Mesothelial cell of epicardium (in vitro differentiated cells): Measurements from ENCODE around the gene NR2C1. TPM values are rescaled to one million over a fixed set of nuclear protein-coding genes. Genes with fewer than 3 reads are reported as not detected.
"Not testable (repeated sequence)": the region's sequence is repeated elsewhere in the genome, so short reads cannot be mapped to it uniquely, and the experiment has no call there.

Source experiments
- DNase-seq, 2 experiments: peaks; one replicate each; pipeline ENCODE4 v3.0.0; 2021; ENCODE audit warnings: low spot score in 2 of 2; ENCODE audit not compliant: unreplicated experiment in 2 of 2
- H3K27ac Mint-ChIP-seq: 2 replicates; pipeline ENCODE4 v1.8.0; 2021; ENCODE audit warnings: mixed read lengths
- H3K27me3 Mint-ChIP-seq: 2 replicates; pipeline ENCODE4 v1.8.0; 2021; ENCODE audit warnings: low read depth, mixed read lengths
- H3K36me3 Mint-ChIP-seq: 2 replicates; pipeline ENCODE4 v1.8.0; 2021; ENCODE audit warnings: mixed read lengths
- H3K4me1 Mint-ChIP-seq: 2 replicates; pipeline ENCODE4 v1.8.0; 2021; ENCODE audit warnings: mixed read lengths
- H3K4me3 Mint-ChIP-seq: 2 replicates; pipeline ENCODE4 v1.8.0; 2021; ENCODE audit warnings: mild to moderate bottlenecking, moderate library complexity, mixed read lengths
- H3K9me3 Mint-ChIP-seq: 2 replicates; pipeline ENCODE4 v1.8.0; 2021; ENCODE audit warnings: mixed read lengths
- CTCF ChIP-seq: fragments of 200-600 bp; sonication (generic); IDR thresholded peaks from one replicate; pipeline ENCODE4 v1.5.0; 2021; ENCODE audit warnings: antibody characterized with exemption; ENCODE audit not compliant: unreplicated experiment
- total RNA-seq: library from RNA; stranded (reverse); gene quantifications from 3 replicates; pipeline ENCODE4 v1.2.1, GENCODE V29; 2021

NR2C1 gene
- total RNA-seq, 1 donor from 2014 or later: 52.4 TPM

DNA sequence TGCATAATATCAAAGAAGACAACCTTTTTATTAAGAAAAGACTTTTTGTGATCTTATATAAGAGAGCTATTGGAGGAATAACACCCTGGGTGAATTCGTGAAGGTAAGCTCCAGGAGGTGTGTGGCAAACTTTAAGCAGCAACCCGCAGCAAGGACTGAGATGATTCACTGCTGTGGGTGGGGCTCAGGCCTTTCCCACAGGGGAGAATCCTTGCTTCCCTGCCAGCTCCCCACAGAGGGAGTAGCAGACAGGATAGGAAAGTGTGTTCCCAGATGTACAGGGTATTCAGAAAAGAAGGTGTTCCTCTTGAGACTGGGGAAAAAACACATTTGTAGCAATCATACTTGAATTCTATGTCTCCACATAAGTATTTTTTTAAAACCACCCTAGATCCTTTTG is 79.1 kb downstream of the NR2C1 start:
- H3K9me3 Mint-ChIP-seq: no peaks in the 10 kb centered on the region
- no peaks in the 10 kb centered on the region for H3K4me1 Mint-ChIP-seq
- H3K36me3 Mint-ChIP-seq: peaks cover 14% of the 10 kb centered on the region
- H3K4me3 Mint-ChIP-seq: no peak overlapping the region
- no peak overlapping the region for H3K27ac Mint-ChIP-seq
- no peak for TF ChIP-seq CTCF
- no peaks in the 10 kb centered on the region for H3K27me3 Mint-ChIP-seq
- DNase-seq: no peak

GRCh38 chr12:94993855-94994254 is 79.6 kb downstream of the NR2C1 start:
- DNase-seq, H3K27ac Mint-ChIP-seq, H3K4me1 Mint-ChIP-seq, H3K4me3 Mint-ChIP-seq, H3K27me3 Mint-ChIP-seq, H3K9me3 Mint-ChIP-seq: not testable (repeated sequence)
- H3K36me3 Mint-ChIP-seq: peaks cover 11% of the 10 kb centered on the region

- H3K27ac Mint-ChIP-seq: no peak overlapping the region
- H3K9me3 Mint-ChIP-seq: no peaks in the 10 kb centered on the region
- H3K4me3 Mint-ChIP-seq: no peak overlapping the region
- TF ChIP-seq CTCF: no peak
- H3K4me1 Mint-ChIP-seq: no peaks in the 10 kb centered on the region
- no peak for DNase-seq
- H3K36me3 Mint-ChIP-seq: peaks cover 17% of the 10 kb centered on the region
- H3K27me3 Mint-ChIP-seq: no peaks in the 10 kb centered on the region
Observed at GRCh38 chr12:94990222-94990621, 83.2 kb downstream of the NR2C1 start.

- no peak for DNase-seq
- Mint-ChIP-seq H3K27me3 (no peaks in the 10 kb centered on the region), H3K9me3 (no peaks in the 10 kb centered on the region), H3K4me3 (no peak overlapping the region), H3K27ac (no peak overlapping the region), H3K36me3 (peaks cover 18% of the 10 kb centered on the region), H3K4me1 (peaks cover 4% of the 10 kb centered on the region)
- no peak for TF ChIP-seq CTCF
Observed at GRCh38 chr12:94988471-94988870, 84.9 kb downstream of the NR2C1 start.

- H3K4me3 Mint-ChIP-seq: no peak overlapping the region
Observed at GRCh38 chr12:94987801-94988200, 85.6 kb downstream of the NR2C1 start.

DNA sequence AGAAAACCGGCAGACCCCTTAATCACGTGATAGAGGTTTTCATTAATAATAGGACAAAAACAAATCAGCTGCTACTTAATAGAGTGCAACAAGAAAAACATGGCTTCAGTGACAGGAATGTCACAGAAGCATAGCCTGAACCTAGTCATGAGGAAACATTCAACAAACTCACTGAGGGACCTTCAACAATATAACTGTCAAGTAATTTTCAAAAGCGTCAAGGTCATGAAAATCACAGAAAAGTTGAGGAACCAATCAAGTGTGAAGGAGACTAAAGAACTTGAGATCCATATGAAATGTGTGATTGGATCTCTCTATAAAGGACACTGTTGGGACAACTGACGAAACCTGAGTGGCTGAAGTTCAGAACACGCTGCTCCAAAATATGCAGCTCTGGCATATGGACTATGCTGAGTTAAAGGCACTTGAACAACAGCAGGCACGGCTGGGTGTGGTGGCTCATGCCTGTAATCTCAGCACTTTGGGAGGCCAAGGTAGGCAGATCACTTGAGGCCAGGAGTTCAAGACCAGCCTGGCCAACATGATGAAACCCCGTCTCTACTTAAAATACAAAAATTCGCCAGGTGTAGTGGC is 86.2 kb downstream of the NR2C1 start:
- H3K36me3 Mint-ChIP-seq: peaks cover 13% of the 10 kb centered on the region
- TF ChIP-seq CTCF: no peak
- no peak for DNase-seq
- H3K27ac Mint-ChIP-seq: no peak overlapping the region
- H3K4me3 Mint-ChIP-seq: no peak overlapping the region
- peaks cover 4% of the 10 kb centered on the region for H3K4me1 Mint-ChIP-seq
- no peaks in the 10 kb centered on the region for H3K27me3 Mint-ChIP-seq
- no peaks in the 10 kb centered on the region for H3K9me3 Mint-ChIP-seq

More at GRCh38 chr12:94987801-94988200, 85.6 kb downstream of the NR2C1 start:
- Mint-ChIP-seq H3K9me3 (no peaks in the 10 kb centered on the region), H3K4me1 (peaks cover 4% of the 10 kb centered on the region), H3K27me3 (no peaks in the 10 kb centered on the region), H3K27ac (no peak overlapping the region), H3K36me3 (peaks cover 18% of the 10 kb centered on the region)
- TF ChIP-seq CTCF: no peak
- no peak for DNase-seq

- H3K4me1 Mint-ChIP-seq, H3K27me3 Mint-ChIP-seq, H3K4me3 Mint-ChIP-seq, H3K9me3 Mint-ChIP-seq, DNase-seq, H3K27ac Mint-ChIP-seq: not testable (repeated sequence)
- peaks cover 13% of the 10 kb centered on the region for H3K36me3 Mint-ChIP-seq
Observed at GRCh38 chr12:94985099-94985498, 88.3 kb downstream of the NR2C1 start.
